ENCODE data around the gene C16orf96. TPM values are rescaled to one million over a fixed set of nuclear protein-coding genes. Genes with fewer than 3 reads are reported as not detected.
A peak's percentile ranks its signal among the peaks of the same experiment; 100 is the strongest.

C16orf96 gene
- total RNA-seq, 1 donor from 2014 or later, result not detected

DNA sequence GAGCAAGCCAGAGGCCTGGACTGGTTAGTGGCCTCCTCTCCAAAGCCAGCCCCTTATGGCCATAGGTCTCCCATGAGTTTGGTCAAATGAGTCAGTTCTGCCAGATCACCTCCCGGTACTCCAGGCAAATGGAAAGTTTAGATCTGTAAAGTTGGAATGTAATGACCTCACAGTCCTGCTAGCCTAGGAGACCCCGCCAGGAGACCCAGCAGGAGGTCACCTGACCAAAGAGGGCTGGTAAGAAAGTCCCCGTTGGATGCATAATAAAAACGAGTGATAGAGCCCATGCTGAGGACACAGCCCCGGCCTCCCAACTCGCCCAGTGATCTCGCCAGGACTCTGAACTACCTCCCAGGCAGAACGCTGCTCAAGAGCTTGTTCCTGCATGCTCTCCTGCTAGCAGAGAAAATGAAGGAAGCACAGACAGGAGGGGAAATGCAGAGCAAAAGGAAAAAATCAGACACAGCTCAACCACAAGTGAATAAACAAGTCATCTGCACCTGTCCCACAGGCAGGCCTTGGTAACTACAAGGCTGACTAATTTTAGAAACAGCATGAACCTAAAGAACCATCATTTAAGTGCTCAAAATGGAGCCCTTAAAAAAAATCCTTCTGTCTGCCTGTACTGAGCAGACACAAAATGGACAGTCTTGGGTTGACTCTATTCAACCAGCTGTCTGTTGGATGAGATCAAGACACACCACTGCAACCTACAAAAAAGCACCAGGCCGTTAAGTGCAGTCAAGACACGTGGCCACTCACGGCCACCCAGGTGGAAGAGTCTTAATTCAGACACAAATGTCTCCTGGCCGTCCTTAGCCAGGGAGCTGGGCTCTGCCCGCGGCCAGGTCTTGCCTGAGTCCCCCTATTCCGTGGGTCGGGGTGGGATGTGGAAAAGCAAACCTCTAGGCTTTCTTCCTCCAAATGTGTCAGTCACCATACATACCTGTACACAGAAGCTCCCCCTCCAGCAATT is 26.8 kb upstream of the C16orf96 start:
- peak; percentile 82 for DNase-seq (ENCODE audit: low read depth)

DNA sequence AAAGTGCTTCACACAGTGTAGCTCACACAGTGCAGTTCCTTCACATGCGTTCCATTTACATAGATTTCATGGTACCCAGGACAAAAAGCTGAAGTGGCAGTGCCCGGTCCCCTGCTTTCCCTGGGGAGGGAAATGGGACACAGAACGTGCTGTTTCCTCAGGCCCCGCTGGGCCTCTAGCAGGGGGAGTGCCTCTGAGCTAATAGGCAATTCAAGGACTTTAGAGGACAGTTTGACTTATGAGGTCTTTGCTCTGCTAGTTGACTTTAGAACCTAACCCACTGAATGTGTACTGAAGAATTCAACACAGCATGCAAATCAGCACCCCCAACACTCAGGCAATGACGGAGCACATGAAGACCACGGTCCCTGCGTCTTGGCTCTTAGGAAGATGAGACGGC is 24.3 kb upstream of the C16orf96 start:
- H3K36me3 ChIP-seq (ENCODE audit: control insufficient read depth, insufficient read depth, low read length), result no peaks in the 10 kb centered on the region
- no peaks in the 10 kb centered on the region for H3K27me3 ChIP-seq (ENCODE audit: control insufficient read depth, insufficient read depth, low read length)
- FAIRE-seq, result no peak
- H3K4me3 ChIP-seq (ENCODE audit: low read depth, low read length), result no peak overlapping the region
- TF ChIP-seq, protein P1, sequence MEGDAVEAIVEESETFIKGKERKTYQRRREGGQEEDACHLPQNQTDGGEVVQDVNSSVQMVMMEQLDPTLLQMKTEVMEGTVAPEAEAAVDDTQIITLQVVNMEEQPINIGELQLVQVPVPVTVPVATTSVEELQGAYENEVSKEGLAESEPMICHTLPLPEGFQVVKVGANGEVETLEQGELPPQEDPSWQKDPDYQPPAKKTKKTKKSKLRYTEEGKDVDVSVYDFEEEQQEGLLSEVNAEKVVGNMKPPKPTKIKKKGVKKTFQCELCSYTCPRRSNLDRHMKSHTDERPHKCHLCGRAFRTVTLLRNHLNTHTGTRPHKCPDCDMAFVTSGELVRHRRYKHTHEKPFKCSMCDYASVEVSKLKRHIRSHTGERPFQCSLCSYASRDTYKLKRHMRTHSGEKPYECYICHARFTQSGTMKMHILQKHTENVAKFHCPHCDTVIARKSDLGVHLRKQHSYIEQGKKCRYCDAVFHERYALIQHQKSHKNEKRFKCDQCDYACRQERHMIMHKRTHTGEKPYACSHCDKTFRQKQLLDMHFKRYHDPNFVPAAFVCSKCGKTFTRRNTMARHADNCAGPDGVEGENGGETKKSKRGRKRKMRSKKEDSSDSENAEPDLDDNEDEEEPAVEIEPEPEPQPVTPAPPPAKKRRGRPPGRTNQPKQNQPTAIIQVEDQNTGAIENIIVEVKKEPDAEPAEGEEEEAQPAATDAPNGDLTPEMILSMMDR (IDR thresholded peaks at IDR 0.05; ENCODE audit: insufficient read depth, low read length, severe bottlenecking), result no peak
- no peak for DNase-seq (ENCODE audit: low read depth)

More for the DNA sequence above, 26.8 kb upstream of the C16orf96 start:
- FAIRE-seq, result no peak
- TF ChIP-seq, protein P1 (IDR thresholded peaks at IDR 0.05; ENCODE audit: insufficient read depth, low read length, severe bottlenecking), result no peak
- Histone ChIP-seq H3K4me3 (ENCODE audit: low read depth, low read length) (no peak overlapping the region), H3K27me3 (ENCODE audit: control insufficient read depth, insufficient read depth, low read length) (no peaks in the 10 kb centered on the region), H3K36me3 (ENCODE audit: control insufficient read depth, insufficient read depth, low read length) (no peaks in the 10 kb centered on the region)

DNA sequence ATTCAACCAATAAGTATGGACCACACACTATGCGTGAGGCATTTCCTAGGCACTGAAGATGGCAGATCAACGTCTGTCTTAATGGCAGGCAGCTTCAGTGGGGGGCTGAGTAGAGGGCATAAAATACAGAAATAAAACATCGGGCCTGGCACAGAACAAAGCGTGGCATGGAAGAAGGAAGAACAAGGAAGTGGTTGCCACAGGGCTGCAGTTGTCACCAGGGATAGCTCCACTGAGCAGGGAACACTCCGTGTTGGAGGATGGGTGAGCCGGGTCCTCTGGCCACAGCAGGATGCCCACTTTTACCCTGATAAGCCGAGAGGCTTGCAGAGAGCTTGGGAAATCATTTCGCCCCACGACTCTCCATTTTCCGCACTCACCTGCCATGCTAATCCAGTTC is 23.9 kb upstream of the C16orf96 start:
- Histone ChIP-seq H3K27me3 (ENCODE audit: control insufficient read depth, insufficient read depth, low read length) (no peaks in the 10 kb centered on the region), H3K36me3 (ENCODE audit: control insufficient read depth, insufficient read depth, low read length) (no peaks in the 10 kb centered on the region), H3K4me3 (ENCODE audit: low read depth, low read length) (no peak overlapping the region)
- DNase-seq (ENCODE audit: low read depth) (no peak), FAIRE-seq (no peak)
- TF ChIP-seq, protein P1 (IDR thresholded peaks at IDR 0.05; ENCODE audit: insufficient read depth, low read length, severe bottlenecking), result no peak

DNA sequence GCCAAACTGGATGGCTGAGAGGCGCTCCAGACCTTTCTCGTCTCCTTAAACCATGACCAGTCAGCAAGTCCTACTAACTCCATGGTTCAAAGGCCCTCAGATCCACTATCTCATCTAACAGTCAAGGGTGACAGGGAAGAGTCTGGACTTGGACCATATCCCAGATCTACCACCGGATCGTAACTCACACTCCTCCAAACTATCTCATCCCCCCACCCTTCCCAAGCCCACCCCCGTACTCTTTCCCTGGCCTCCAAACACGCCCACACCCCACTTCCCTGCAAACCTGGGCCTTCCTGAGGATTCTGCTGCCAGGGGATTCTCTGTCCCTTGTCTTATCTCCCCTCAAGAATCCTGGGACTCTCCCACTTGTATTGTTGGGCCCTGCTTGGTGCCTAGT is 22.6 kb upstream of the C16orf96 start:
- Histone ChIP-seq H3K27me3 (ENCODE audit: control insufficient read depth, insufficient read depth, low read length) (no peaks in the 10 kb centered on the region), H3K36me3 (ENCODE audit: control insufficient read depth, insufficient read depth, low read length) (no peaks in the 10 kb centered on the region), H3K4me3 (ENCODE audit: low read depth, low read length) (no peak overlapping the region)
- TF ChIP-seq, protein P1 (IDR thresholded peaks at IDR 0.05; ENCODE audit: insufficient read depth, low read length, severe bottlenecking), result no peak
- FAIRE-seq (no peak), DNase-seq (ENCODE audit: low read depth) (no peak)

DNA sequence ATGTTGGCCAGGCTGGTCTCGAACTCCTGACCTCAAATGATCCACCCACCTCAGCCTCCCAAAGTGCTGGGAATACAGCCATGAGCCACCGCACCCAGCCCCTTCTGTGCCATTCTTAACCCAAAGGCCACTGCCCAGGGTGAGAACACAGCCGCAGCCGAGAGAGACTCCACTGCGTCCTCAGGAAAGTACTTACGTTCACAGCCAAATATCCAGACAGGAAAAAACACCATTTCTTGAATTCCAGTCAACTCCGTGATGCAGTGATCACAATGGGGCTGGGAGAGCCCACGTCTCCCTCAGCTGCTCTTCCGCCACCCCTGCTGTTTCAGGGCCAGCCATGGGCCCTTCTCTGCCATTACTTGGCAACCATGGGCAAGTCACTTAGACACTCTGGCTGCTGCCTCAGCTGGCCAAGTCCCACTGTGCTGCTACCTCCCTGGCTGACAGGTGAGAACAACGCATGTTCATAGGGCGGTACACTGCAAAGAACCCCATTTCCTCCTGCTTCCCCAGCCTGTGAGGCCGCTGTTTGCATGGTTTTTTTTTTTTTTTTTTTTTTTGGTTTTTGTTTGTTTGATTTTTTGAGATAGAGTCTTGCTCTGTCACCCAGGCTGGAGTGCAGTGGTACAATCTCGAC is 21.9 kb upstream of the C16orf96 start:
- Histone ChIP-seq H3K4me3 (ENCODE audit: low read depth, low read length) (no peak overlapping the region), H3K36me3 (ENCODE audit: control insufficient read depth, insufficient read depth, low read length) (no peaks in the 10 kb centered on the region), H3K27me3 (ENCODE audit: control insufficient read depth, insufficient read depth, low read length) (no peaks in the 10 kb centered on the region)
- TF ChIP-seq, protein P1 (IDR thresholded peaks at IDR 0.05; ENCODE audit: insufficient read depth, low read length, severe bottlenecking), result no peak
- FAIRE-seq (no peak), DNase-seq (ENCODE audit: low read depth) (no peak)

All from bronchial epithelial cell (primary cell).